HG03064 (cell line): Measurements from ENCODE around the gene SPAG9.

Experiments
- ATAC-seq: cut with Tn5 transposase; IDR thresholded peaks from one replicate; pipeline ENCODE4 v1.9.1; 2021; ENCODE audit warnings: low read depth; ENCODE audit not compliant: unreplicated experiment

SPAG9 gene

GRCh38 chr17:51050291-51051033 is 70.2 kb downstream of the SPAG9 start:
- no peak for ATAC-seq

GRCh38 chr17:51046514-51047384 is 73.9 kb downstream of the SPAG9 start:
- ATAC-seq: no peak

- ATAC-seq: no peak
Observed at GRCh38 chr17:51046046-51046445, 74.6 kb downstream of the SPAG9 start.

DNA sequence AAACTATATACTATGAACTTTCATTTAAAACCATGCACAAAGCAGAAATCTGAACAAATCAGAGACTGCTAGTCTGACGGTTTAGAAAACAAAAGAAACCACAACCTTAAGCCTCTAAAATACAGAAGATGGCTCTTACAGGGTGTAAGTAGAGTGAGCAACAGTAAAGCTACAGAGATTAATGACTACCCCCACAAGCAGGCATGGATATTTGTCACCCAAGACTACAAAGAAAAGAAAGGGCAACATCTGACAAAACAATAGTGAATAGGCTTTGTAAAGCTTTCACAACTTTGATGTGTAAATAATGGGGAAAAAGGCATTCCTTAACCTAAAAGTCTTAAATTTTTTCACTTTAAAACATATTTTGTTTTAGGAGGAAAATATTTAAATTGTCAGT is 75.0 kb downstream of the SPAG9 start:
- no peak for ATAC-seq

GRCh38 chr17:51044976-51045375 is 75.7 kb downstream of the SPAG9 start:
- no peak for ATAC-seq

DNA sequence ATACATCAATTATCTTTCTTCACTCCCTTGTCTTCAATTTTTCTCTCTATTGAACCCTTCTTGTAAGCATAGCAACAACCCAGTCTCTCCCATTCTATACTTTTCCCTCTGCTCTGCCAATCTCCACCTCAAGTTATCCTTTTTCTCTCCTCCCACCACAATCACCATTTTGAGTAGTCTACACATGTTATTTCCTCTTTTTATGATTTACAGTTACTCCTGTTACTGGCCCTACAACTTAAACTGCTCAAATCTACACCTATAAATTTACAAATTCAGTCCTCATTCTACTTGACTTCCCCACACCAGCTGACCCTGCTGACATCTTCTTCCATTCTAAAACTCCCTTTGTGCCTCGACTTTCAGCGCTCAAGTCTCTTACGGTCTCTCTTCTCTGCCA is 84.6 kb downstream of the SPAG9 start:
- no peak for ATAC-seq

- no peak for ATAC-seq
Observed at GRCh38 chr17:51035431-51035830, 85.2 kb downstream of the SPAG9 start.

GRCh38 chr17:51034800-51035199 is 85.9 kb downstream of the SPAG9 start:
- no peak for ATAC-seq

DNA sequence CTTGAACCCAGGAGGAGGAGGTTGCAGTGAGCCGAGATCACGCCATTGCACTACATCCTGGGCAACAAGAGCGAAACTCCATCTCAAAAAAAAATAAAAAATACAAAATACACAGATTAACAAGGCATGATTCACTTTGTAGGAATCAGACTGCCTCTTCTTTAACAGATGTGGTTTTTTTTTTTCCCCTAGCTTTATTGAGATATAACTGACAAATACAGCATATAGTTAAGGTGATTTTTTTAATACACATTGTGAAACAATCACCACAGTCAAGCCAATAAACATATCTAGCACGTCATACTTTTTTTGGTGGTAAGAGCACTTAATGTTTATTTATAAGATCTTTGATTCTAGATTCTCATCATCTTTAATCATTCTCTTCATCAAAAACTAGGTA is 87.8 kb downstream of the SPAG9 start:
- no peak for ATAC-seq

GRCh38 chr17:51029568-51030463 is 90.9 kb downstream of the SPAG9 start:
- no peak for ATAC-seq

GRCh38 chr17:51029142-51029541 is 91.5 kb downstream of the SPAG9 start:
- no peak for ATAC-seq

- ATAC-seq: no peak
Observed at GRCh38 chr17:51028176-51028863, 92.3 kb downstream of the SPAG9 start.

GRCh38 chr17:51018541-51018940 is 102.1 kb downstream of the SPAG9 start:
- ATAC-seq: no peak

DNA sequence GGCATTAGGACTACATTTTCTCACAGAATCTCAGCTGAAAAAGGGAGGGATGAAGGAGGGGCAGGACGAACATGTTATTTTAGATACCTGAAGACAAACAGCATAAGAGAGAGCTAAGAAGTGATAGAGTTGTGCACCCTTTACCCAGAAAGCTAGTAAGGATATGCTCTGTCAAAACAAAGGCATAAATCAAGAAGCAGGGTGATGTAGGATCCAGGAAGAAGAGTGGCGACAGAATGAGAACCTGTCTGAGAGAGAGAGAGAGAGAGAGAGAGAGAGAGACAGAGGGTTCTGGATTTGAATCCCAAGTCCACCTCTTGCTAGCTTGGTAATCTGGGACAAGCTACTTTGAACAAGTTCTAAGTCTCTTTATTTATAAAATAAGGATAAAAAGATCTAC is 103.4 kb downstream of the SPAG9 start:
- ATAC-seq: no peak

DNA sequence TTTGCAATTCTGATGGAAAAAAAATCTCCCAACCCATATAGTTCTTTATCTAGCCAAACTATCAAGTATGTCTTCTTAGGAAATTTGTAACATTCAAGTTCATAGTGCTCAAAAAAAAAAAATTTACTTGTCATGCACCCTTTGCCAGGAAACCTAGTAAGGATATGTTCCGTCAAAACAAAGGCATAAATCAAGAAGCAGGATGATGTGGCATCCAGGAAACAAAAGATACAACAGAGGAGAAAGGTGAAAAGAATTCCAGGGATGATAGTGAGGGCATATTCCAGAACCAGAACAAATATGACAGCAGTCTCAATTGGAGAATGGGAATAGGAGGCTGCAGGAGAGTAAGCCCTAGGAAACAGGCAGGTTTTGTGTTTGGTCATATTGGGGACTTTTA is 104.6 kb downstream of the SPAG9 start:
- no peak for ATAC-seq

DNA sequence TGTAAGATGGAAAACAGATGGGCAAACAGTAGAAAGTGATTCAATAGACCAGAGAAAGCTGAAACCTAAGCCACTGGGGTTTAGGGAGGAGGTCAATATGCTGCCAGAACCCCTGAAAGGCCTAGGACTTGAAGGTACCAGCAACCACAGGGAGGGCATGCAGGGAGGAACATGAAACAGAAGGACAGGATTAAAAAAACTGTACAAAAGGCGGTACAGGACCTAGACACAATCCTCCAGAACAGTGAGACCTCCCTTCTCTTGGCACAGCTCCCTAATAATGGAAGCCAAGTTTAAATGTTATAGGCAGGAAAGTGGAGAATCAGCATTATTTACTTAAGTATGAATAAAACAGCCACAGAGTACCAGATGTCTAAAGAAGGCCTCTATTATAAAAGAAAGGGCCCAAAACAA is 105.5 kb downstream of the SPAG9 start:
- no peak for ATAC-seq

DNA sequence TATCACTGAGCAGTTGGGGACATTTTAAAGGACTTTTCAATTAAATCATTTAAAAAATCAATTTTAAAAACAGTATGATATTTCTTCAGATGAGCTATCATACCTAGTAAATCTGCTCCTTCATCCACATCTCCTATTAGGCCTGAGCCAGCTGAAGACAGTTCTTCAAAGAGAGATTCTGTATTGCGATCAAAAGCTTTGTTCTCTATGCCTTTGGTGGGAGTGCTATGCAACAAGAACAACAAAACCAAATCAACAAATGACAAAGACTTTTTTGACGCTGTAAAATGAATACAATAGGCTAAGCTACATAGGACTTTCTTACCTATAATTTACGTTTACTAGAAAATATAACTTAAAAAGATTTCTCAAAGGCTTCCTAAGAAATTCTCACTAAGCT is 106.5 kb downstream of the SPAG9 start:
- no peak for ATAC-seq

DNA sequence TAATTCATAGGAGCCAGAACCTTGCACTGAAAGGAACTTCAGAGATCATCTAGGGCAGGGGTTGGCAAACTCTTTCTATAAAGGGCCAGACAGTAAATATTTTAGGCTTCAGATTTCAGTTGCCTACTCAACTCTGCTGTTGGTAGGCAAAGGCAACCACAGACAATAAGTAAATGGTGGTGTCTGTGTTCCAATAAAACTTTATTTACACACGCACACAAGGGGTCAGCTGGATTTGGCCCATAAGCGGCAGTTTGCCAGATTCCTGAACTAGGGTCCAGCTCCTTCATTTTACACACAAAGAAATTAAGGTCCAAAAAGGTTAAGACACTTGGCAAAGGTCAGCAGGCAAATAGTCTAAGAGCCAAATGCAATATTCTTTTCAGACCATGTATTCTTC is 107.3 kb downstream of the SPAG9 start:
- no peak for ATAC-seq

DNA sequence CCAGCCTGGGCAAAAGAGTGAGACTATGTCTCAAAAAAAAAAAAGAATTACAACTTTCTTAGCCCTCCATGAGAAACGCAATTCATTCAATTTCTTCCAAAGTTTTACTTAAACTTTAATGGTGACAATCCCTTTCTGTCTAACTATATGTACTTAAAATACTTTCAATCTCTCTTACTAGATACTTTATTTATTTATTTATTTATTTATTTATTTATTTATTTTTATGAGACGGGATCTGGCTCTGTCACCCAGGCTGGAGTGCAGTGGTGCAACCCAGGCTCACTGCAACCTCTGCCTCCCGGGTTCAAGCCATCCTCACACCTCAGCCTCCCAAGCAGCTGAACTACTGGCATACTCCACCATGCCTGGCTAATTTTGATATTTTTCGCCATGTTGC is 108.1 kb downstream of the SPAG9 start:
- no peak for ATAC-seq

DNA sequence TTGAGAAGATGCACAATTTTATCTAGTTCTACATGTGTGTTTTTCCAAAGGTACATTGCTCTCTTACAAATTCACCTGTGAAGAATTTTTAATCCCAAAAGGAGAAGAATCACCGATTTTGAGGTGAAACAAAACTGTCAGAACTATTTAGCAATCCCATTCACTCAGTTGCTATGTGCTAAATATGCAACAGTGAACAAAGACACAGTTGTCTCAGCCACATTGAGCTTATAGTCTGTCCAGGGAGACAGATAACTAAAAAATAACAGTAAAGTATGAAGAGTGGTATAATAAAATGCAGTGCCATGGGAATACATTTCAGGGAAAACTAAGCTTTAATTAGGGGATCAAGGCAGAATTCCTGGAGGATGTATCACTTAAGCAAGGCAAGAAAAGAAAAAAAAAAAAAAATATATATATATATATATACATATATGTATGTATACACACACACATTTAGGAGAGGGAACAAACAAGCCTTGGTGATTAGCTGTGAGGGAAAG is 110.4 kb downstream of the SPAG9 start:
- ATAC-seq: no peak
